H9 (cell line): ENCODE results near the gene CRTAP. TPM values are rescaled to one million over a fixed set of nuclear protein-coding genes. Genes with fewer than 3 reads are reported as not detected.
A peak's percentile ranks its signal among the peaks of the same experiment; 100 is the strongest.

Source experiments
- DNase-seq: peaks from one replicate; pipeline ENCODE4 v3.0.0-alpha.2; 2017
- H2AFZ ChIP-seq: one replicate; pipeline ENCODE4 v1.6.1; 2013; ENCODE audit warnings: mild to moderate bottlenecking, low read length, control low read depth, moderate library complexity
- H2AK5ac ChIP-seq: 2 replicates; pipeline ENCODE4 v1.6.1; 2013; ENCODE audit warnings: low read length, control low read depth, mixed read lengths; ENCODE audit not compliant: insufficient read length
- H2BK120ac ChIP-seq: one replicate; pipeline ENCODE4 v1.6.1; 2013; ENCODE audit warnings: low read depth, mild to moderate bottlenecking, low read length, control low read depth, inconsistent platforms; ENCODE audit not compliant: poor library complexity, severe bottlenecking
- H2BK12ac ChIP-seq: 2 replicates; pipeline ENCODE4 v1.6.1; 2013; ENCODE audit warnings: low read length, control low read depth, mixed read lengths, low read depth; ENCODE audit not compliant: insufficient read length
- H2BK15ac ChIP-seq: 2 replicates; pipeline ENCODE4 v1.6.1; 2013; ENCODE audit warnings: low read depth, low read length, control low read depth
- H2BK20ac ChIP-seq: one replicate; pipeline ENCODE4 v1.6.1; 2013; ENCODE audit warnings: low read depth, mild to moderate bottlenecking, low read length, control low read depth, inconsistent platforms; ENCODE audit not compliant: poor library complexity, severe bottlenecking
- H2BK5ac ChIP-seq: 2 replicates; pipeline ENCODE4 v1.6.1; 2013; ENCODE audit warnings: low read length, control low read depth, mixed read lengths; ENCODE audit not compliant: insufficient read length
- H3K14ac ChIP-seq: 2 replicates; pipeline ENCODE4 v1.6.1; 2013; ENCODE audit warnings: low read length, control low read depth; ENCODE audit not compliant: insufficient read depth
- H3K18ac ChIP-seq: 2 replicates; pipeline ENCODE4 v1.6.1; 2013; ENCODE audit warnings: low read depth, mild to moderate bottlenecking, mixed read lengths, low read length, control low read depth; ENCODE audit not compliant: insufficient read length
- H3K23ac ChIP-seq: 2 replicates; pipeline ENCODE4 v1.6.1; 2013; ENCODE audit warnings: low read length, control low read depth, mixed read lengths, low read depth; ENCODE audit not compliant: insufficient read length
- H3K23me2 ChIP-seq: 2 replicates; pipeline ENCODE4 v1.6.1; 2013; ENCODE audit warnings: low read depth, mild to moderate bottlenecking, mixed read lengths, low read length, control low read depth; ENCODE audit not compliant: insufficient read length, poor library complexity, severe bottlenecking
- H3K27ac ChIP-seq: 2 replicates; pipeline ENCODE4 v1.5.1; 2013; ENCODE audit warnings: low read length, control low read depth, mixed read lengths, low read depth; ENCODE audit not compliant: insufficient read length
- H3K27me3 ChIP-seq: 2 replicates; pipeline ENCODE4 v1.6.1; 2013; ENCODE audit warnings: low read length, control low read depth, inconsistent platforms; ENCODE audit not compliant: insufficient read depth
- H3K4ac ChIP-seq: 2 replicates; pipeline ENCODE4 v1.6.1; 2013; ENCODE audit warnings: low read depth, mild to moderate bottlenecking, control low read depth, inconsistent platforms, low read length, moderate library complexity
- H3K4me1 ChIP-seq: 2 replicates; pipeline ENCODE4 v1.6.1; 2013; ENCODE audit warnings: low read length, control low read depth, inconsistent platforms; ENCODE audit not compliant: insufficient read depth
- H3K4me2 ChIP-seq: 2 replicates; pipeline ENCODE4 v1.6.1; 2013; ENCODE audit warnings: low read length, control low read depth, mixed read lengths; ENCODE audit not compliant: insufficient read length, insufficient read depth
- H3K56ac ChIP-seq: 2 replicates; pipeline ENCODE4 v1.6.1; 2013; ENCODE audit warnings: low read depth, mild to moderate bottlenecking, mixed read lengths, low read length, control low read depth; ENCODE audit not compliant: insufficient read length
- H3K79me1 ChIP-seq: 2 replicates; pipeline ENCODE4 v1.6.1; 2013; ENCODE audit warnings: low read depth, mild to moderate bottlenecking, moderate library complexity, low read length, control low read depth, inconsistent platforms; ENCODE audit not compliant: insufficient read depth, poor library complexity, severe bottlenecking
- H3K79me2 ChIP-seq: 2 replicates; pipeline ENCODE4 v1.6.1; 2013; ENCODE audit warnings: low read length, control low read depth, inconsistent platforms; ENCODE audit not compliant: insufficient read depth
- H3K9ac ChIP-seq: 2 replicates; pipeline ENCODE4 v1.6.1; 2013; ENCODE audit warnings: low read length, control low read depth, mixed read lengths; ENCODE audit not compliant: insufficient read length; ENCODE audit errors: extremely low read depth
- H3K9me3 ChIP-seq: one replicate; pipeline ENCODE4 v1.6.1; 2013; ENCODE audit warnings: low read depth, low read length, inconsistent platforms; ENCODE audit not compliant: control insufficient read depth
- H3T11ph ChIP-seq: one replicate; pipeline ENCODE4 v1.6.1; 2013; ENCODE audit warnings: mild to moderate bottlenecking, low read length, control low read depth, inconsistent platforms
- H4K20me1 ChIP-seq: one replicate; pipeline ENCODE4 v1.6.1; 2013; ENCODE audit not compliant: control insufficient read depth, insufficient read length, insufficient read depth
- H4K5ac ChIP-seq: 2 replicates; pipeline ENCODE4 v1.6.1; 2013; ENCODE audit warnings: low read depth, mild to moderate bottlenecking, mixed read lengths, low read length, control low read depth; ENCODE audit not compliant: insufficient read length
- H4K8ac ChIP-seq: replicated peaks from 2 replicates; pipeline ENCODE4 v1.6.1; 2013; ENCODE audit warnings: low read length, control low read depth, mixed read lengths, low read depth; ENCODE audit not compliant: insufficient read length
- H4K91ac ChIP-seq: 2 replicates; pipeline ENCODE4 v1.6.1; 2013; ENCODE audit warnings: low read depth, mild to moderate bottlenecking, moderate library complexity, mixed read lengths, low read length, control low read depth; ENCODE audit not compliant: insufficient read length
- H3K27ac Mint-ChIP-seq, 3 experiments: 2 replicates in 2 of 3; 3 replicates in 1 of 3; pipeline ENCODE4 v1.8.0; 2020 to 2021; ENCODE audit warnings: mixed read lengths in 3 of 3, mild to moderate bottlenecking in 1 of 3, moderate library complexity in 1 of 3
- H3K27me3 Mint-ChIP-seq: 2 replicates; pipeline ENCODE4 v1.8.0; 2021; ENCODE audit warnings: low read depth, mild to moderate bottlenecking, moderate library complexity, mixed read lengths
- H3K36me3 Mint-ChIP-seq, 3 experiments: 2 replicates in 2 of 3; 3 replicates in 1 of 3; pipeline ENCODE4 v1.8.0; 2020 to 2021; ENCODE audit warnings: low read depth in 3 of 3, mixed read lengths in 3 of 3; ENCODE audit not compliant: insufficient read depth in 1 of 3
- H3K4me1 Mint-ChIP-seq, 2 experiments: 2 replicates each; pipeline ENCODE4 v1.8.0; 2020; ENCODE audit warnings: mixed read lengths in 2 of 2
- H3K4me3 Mint-ChIP-seq, 2 experiments: 2 replicates in 1 of 2; 3 replicates in 1 of 2; pipeline ENCODE4 v1.8.0; 2020 to 2021; ENCODE audit warnings: mild to moderate bottlenecking in 2 of 2, mixed read lengths in 2 of 2, moderate library complexity in 1 of 2
- H3K9me3 Mint-ChIP-seq, 2 experiments: 2 replicates in 1 of 2; 3 replicates in 1 of 2; pipeline ENCODE4 v1.8.0; 2020; ENCODE audit warnings: mild to moderate bottlenecking in 2 of 2, mixed read lengths in 2 of 2, moderate library complexity in 1 of 2
- CTCF ChIP-seq: fragments of 200-600 bp; sonication (generic); conservative IDR thresholded peaks from 3 replicates; pipeline ENCODE4 v1.8.0; 2021; ENCODE audit warnings: antibody characterized with exemption, mild to moderate bottlenecking
- WGBS: extraction: QIAGEN DNeasy Blood & Tissue Kit; methylation state at CpG from one replicate; pipeline ENCODE4 v1.1.7; 2013; ENCODE audit warnings: missing lambda C conversion rate, low lambda C conversion rate, mixed read lengths; ENCODE audit not compliant: insufficient read length; ENCODE audit errors: extremely low coverage; 5-methylcytosine and 5-hydroxymethylcytosine counted together
- total RNA-seq: library from RNA; stranded (reverse); gene quantifications from 2 replicates; pipeline ENCODE4 v1.2.1, GENCODE V29; 2021

Gene CRTAP
- total RNA-seq, 1 experiment from 2014 or later, result 159 TPM

- Histone ChIP-seq H2AK5ac (no peak overlapping the region), H2BK12ac (no peak overlapping the region), H2BK20ac (no peak overlapping the region), H3K27me3 (no peaks in the 10 kb centered on the region), H4K91ac (no peak overlapping the region), H2BK5ac (no peak overlapping the region), H2BK15ac (no peak overlapping the region), H4K20me1 (no peaks in the 10 kb centered on the region), H3T11ph (no peak overlapping the region), H3K4ac (no peak overlapping the region), H3K18ac (no peak overlapping the region), H4K5ac (no peak overlapping the region), H3K14ac (no peak overlapping the region), H3K9ac (no peak overlapping the region), H4K8ac (no peak overlapping the region), H3K4me2 (no peak overlapping the region), H3K79me2 (no peaks in the 10 kb centered on the region), H2BK120ac (no peak overlapping the region), H3K4me1 (no peaks in the 10 kb centered on the region), H3K56ac (no peak overlapping the region), H2AFZ (no peak overlapping the region), H3K79me1 (no peaks in the 10 kb centered on the region), H3K27ac (no peak overlapping the region), H3K9me3 (no peaks in the 10 kb centered on the region), H3K23ac (no peak overlapping the region), H3K23me2 (no peaks in the 10 kb centered on the region)
- Mint-ChIP-seq H3K36me3 (no peaks in the 10 kb centered on the region), H3K27me3 (no peaks in the 10 kb centered on the region), H3K4me3 (no peak overlapping the region), H3K9me3 (no peaks in the 10 kb centered on the region; a peak in 1 of 5 replicates), H3K27ac (peak overlapping the region in 1 of 3 experiments; percentile 7; a peak in 1 of 7 replicates), H3K4me1 (no peaks in the 10 kb centered on the region)
- no peak for DNase-seq
- TF ChIP-seq CTCF, result no peak
- WGBS, result no CpG with 5 or more reads among the region's 3 CpGs
These were observed 53.5 kb downstream of the CRTAP start for GRCh38 chr3:33167284-33167683.
